ENCODE measurements around the gene NRXN3. TPM values are rescaled to one million over a fixed set of nuclear protein-coding genes. Genes with fewer than 3 reads are reported as not detected.
A peak's percentile ranks its signal among the peaks of the same experiment; 100 is the strongest.

The NRXN3 gene
- total and polyA plus RNA-seq, 2 experiments from 2014 or later = 5.7 to 7.1 TPM

- H4K20me1 ChIP-seq (ENCODE audit: insufficient read depth, poor library complexity, severe bottlenecking) = no peaks in the 10 kb centered on the region
- no peaks in the 10 kb centered on the region for H3K9me3 ChIP-seq (ENCODE audit: low read depth)
- H3K79me2 ChIP-seq = no peaks in the 10 kb centered on the region
- no peak overlapping the region for H2AFZ ChIP-seq
- no peak for DNase-seq (ENCODE audit: low spot score)
- H3K27me3 ChIP-seq = no peaks in the 10 kb centered on the region
- H3K4me1 ChIP-seq (ENCODE audit: insufficient read depth) = no peaks in the 10 kb centered on the region
- H3K4me3 ChIP-seq = no peak overlapping the region
- no peak overlapping the region for H3K27ac ChIP-seq
- no peaks in the 10 kb centered on the region for H3K36me3 ChIP-seq (replicated peaks; ENCODE audit: insufficient read depth, low read depth)
- TF ChIP-seq CTCF (IDR thresholded peaks at IDR 0.05; ENCODE audit: poor library complexity) (no peak), EZH2 (IDR thresholded peaks at IDR 0.05; ENCODE audit: borderline replicate concordance) (no peak), EZH2phosphoT487 (IDR thresholded peaks at IDR 0.05; ENCODE audit: low read depth, severe bottlenecking, unreplicated experiment) (no peak)
- H3K9me2 ChIP-seq (replicated peaks; ENCODE audit: insufficient read depth) = no peaks in the 10 kb centered on the region
- H3K4me2 ChIP-seq = no peak overlapping the region
Observed at GRCh38 chr14:79464468-79464867, 1294.3 kb downstream of the NRXN3 start.

- H3K36me3 ChIP-seq (replicated peaks; ENCODE audit: insufficient read depth, low read depth) = no peaks in the 10 kb centered on the region
- no peaks in the 10 kb centered on the region for H3K9me3 ChIP-seq (ENCODE audit: low read depth)
- H2AFZ ChIP-seq = no peak overlapping the region
- H3K4me3 ChIP-seq = no peak overlapping the region
- no peak for DNase-seq (ENCODE audit: low spot score)
- H3K4me2 ChIP-seq = no peak overlapping the region
- H4K20me1 ChIP-seq (ENCODE audit: insufficient read depth, poor library complexity, severe bottlenecking) = no peaks in the 10 kb centered on the region
- no peaks in the 10 kb centered on the region for H3K4me1 ChIP-seq (ENCODE audit: insufficient read depth)
- no peaks in the 10 kb centered on the region for H3K27me3 ChIP-seq
- WGBS (ENCODE audit: low lambda C conversion rate, missing lambda C conversion rate) = 95% methylated on average over 3 of the region's 3 CpGs
- no peaks in the 10 kb centered on the region for H3K79me2 ChIP-seq
- no peaks in the 10 kb centered on the region for H3K9me2 ChIP-seq (replicated peaks; ENCODE audit: insufficient read depth)
- no peak overlapping the region for H3K27ac ChIP-seq
- TF ChIP-seq EZH2phosphoT487 (IDR thresholded peaks at IDR 0.05; ENCODE audit: low read depth, severe bottlenecking, unreplicated experiment) (no peak), EZH2 (IDR thresholded peaks at IDR 0.05; ENCODE audit: borderline replicate concordance) (no peak), CTCF (IDR thresholded peaks at IDR 0.05; ENCODE audit: poor library complexity) (no peak)
Observed at GRCh38 chr14:79465651-79466050, 1295.5 kb downstream of the NRXN3 start.

- TF ChIP-seq EZH2phosphoT487 (IDR thresholded peaks at IDR 0.05; ENCODE audit: low read depth, severe bottlenecking, unreplicated experiment) = no peak
- no peak for TF ChIP-seq EZH2 (IDR thresholded peaks at IDR 0.05; ENCODE audit: borderline replicate concordance)
- no peak for TF ChIP-seq CTCF (IDR thresholded peaks at IDR 0.05; ENCODE audit: poor library complexity)
- H3K27ac ChIP-seq = no peak overlapping the region
- no peak overlapping the region for H3K4me3 ChIP-seq
- H3K9me2 ChIP-seq (replicated peaks; ENCODE audit: insufficient read depth) = no peaks in the 10 kb centered on the region
- H3K79me2 ChIP-seq = no peaks in the 10 kb centered on the region
- no peaks in the 10 kb centered on the region for H3K4me1 ChIP-seq (ENCODE audit: insufficient read depth)
- no peak for DNase-seq (ENCODE audit: low spot score)
- no peaks in the 10 kb centered on the region for H3K9me3 ChIP-seq (ENCODE audit: low read depth)
- no peak overlapping the region for H2AFZ ChIP-seq
- no peaks in the 10 kb centered on the region for H3K27me3 ChIP-seq
- WGBS (ENCODE audit: low lambda C conversion rate, missing lambda C conversion rate) = 92% methylated on average over 13 of the region's 13 CpGs
- no peaks in the 10 kb centered on the region for H4K20me1 ChIP-seq (ENCODE audit: insufficient read depth, poor library complexity, severe bottlenecking)
- no peak overlapping the region for H3K4me2 ChIP-seq
- H3K36me3 ChIP-seq (replicated peaks; ENCODE audit: insufficient read depth, low read depth) = no peaks in the 10 kb centered on the region
Observed at GRCh38 chr14:79466938-79467527, 1296.9 kb downstream of the NRXN3 start.

GRCh38 chr14:79467835-79468234 lies 1297.7 kb downstream of the NRXN3 start:
- Histone ChIP-seq H3K27ac (no peak overlapping the region), H3K4me1 (ENCODE audit: insufficient read depth) (no peaks in the 10 kb centered on the region), H3K4me3 (no peak overlapping the region), H3K9me3 (ENCODE audit: low read depth) (no peaks in the 10 kb centered on the region), H3K79me2 (no peaks in the 10 kb centered on the region), H4K20me1 (ENCODE audit: insufficient read depth, poor library complexity, severe bottlenecking) (no peaks in the 10 kb centered on the region), H3K36me3 (replicated peaks; ENCODE audit: insufficient read depth, low read depth) (no peaks in the 10 kb centered on the region), H3K4me2 (no peak overlapping the region), H2AFZ (no peak overlapping the region), H3K9me2 (replicated peaks; ENCODE audit: insufficient read depth) (no peaks in the 10 kb centered on the region), H3K27me3 (no peaks in the 10 kb centered on the region)
- peak; percentile 40 for DNase-seq (ENCODE audit: low spot score)
- TF ChIP-seq EZH2 (IDR thresholded peaks at IDR 0.05; ENCODE audit: borderline replicate concordance) = no peak
- TF ChIP-seq CTCF (IDR thresholded peaks at IDR 0.05; ENCODE audit: poor library complexity) = no peak
- no peak for TF ChIP-seq EZH2phosphoT487 (IDR thresholded peaks at IDR 0.05; ENCODE audit: low read depth, severe bottlenecking, unreplicated experiment)
- WGBS (ENCODE audit: low lambda C conversion rate, missing lambda C conversion rate) = 65% methylated on average over 2 of the region's 2 CpGs
